GM19372 (cell line): ENCODE measurements around the gene TMEM129.

Experiments
- ATAC-seq: cut with Tn5 transposase; IDR thresholded peaks from one replicate; pipeline ENCODE4 v1.9.1; 2021; ENCODE audit warnings: mild to moderate bottlenecking, low read depth, moderate library complexity; ENCODE audit not compliant: unreplicated experiment

TMEM129 gene

GRCh38 chr4:1721003-1721665 is at the start of gene TMEM129, which contains the start of gene TACC3:
Gene TMEM129 (minus strand): TSS chr4:1721323. CDS start chr4:1720837, 486 bp downstream.
Gene TACC3 (plus strand): TSS chr4:1721521. CDS start chr4:1723422, 1,901 bp downstream.
- peak; percentile 76 for ATAC-seq

GRCh38 chr4:1770791-1771231 is 49.7 kb upstream of the TMEM129 start:
- no peak for ATAC-seq

GRCh38 chr4:1770245-1770644 is 49.1 kb upstream of the TMEM129 start:
- ATAC-seq = no peak

- no peak for ATAC-seq
Measured at GRCh38 chr4:1769692-1770091, 48.6 kb upstream of the TMEM129 start.

- ATAC-seq = no peak
Measured at GRCh38 chr4:1768367-1769034, 47.4 kb upstream of the TMEM129 start.

GRCh38 chr4:1767770-1768366 is 46.7 kb upstream of the TMEM129 start:
- no peak for ATAC-seq

- ATAC-seq = no peak
Measured at GRCh38 chr4:1767061-1767769, 46.1 kb upstream of the TMEM129 start.

- no peak for ATAC-seq
Measured at GRCh38 chr4:1766106-1767060, 45.3 kb upstream of the TMEM129 start.

- no peak for ATAC-seq
Measured at GRCh38 chr4:1765409-1766072, 44.4 kb upstream of the TMEM129 start.

- no peak for ATAC-seq
Measured at GRCh38 chr4:1764670-1765069, 43.5 kb upstream of the TMEM129 start.

- ATAC-seq = no peak
Measured at GRCh38 chr4:1763550-1764080, 42.5 kb upstream of the TMEM129 start.

GRCh38 chr4:1763070-1763549 is 42.0 kb upstream of the TMEM129 start:
- ATAC-seq = no peak

- no peak for ATAC-seq
Measured at GRCh38 chr4:1762264-1763010, 41.3 kb upstream of the TMEM129 start.

- ATAC-seq = no peak
Measured at GRCh38 chr4:1761130-1761689, 40.1 kb upstream of the TMEM129 start.

GRCh38 chr4:1760521-1761071 is 39.5 kb upstream of the TMEM129 start:
- ATAC-seq = no peak

- ATAC-seq = no peak
Measured at GRCh38 chr4:1759818-1760223, 38.7 kb upstream of the TMEM129 start.

- no peak for ATAC-seq
Measured at GRCh38 chr4:1759170-1759817, 38.2 kb upstream of the TMEM129 start.
